Epithelial cell of prostate (primary cell): ENCODE measurements around the gene SEC62.
"Not testable (repeated sequence)": the region's sequence is repeated elsewhere in the genome, so short reads cannot be mapped to it uniquely, and the experiment has no call there.

Experiments
- DNase-seq: peaks from one replicate; pipeline ENCODE4 v3.0.0-alpha.2; 2011; ENCODE audit warnings: low read depth, low spot score
- H3K27ac ChIP-seq: fragments of 450-650 bp; 2 replicates; pipeline ENCODE4 v1.5.1; 2017; ENCODE audit warnings: mild to moderate bottlenecking

SEC62 gene

DNA sequence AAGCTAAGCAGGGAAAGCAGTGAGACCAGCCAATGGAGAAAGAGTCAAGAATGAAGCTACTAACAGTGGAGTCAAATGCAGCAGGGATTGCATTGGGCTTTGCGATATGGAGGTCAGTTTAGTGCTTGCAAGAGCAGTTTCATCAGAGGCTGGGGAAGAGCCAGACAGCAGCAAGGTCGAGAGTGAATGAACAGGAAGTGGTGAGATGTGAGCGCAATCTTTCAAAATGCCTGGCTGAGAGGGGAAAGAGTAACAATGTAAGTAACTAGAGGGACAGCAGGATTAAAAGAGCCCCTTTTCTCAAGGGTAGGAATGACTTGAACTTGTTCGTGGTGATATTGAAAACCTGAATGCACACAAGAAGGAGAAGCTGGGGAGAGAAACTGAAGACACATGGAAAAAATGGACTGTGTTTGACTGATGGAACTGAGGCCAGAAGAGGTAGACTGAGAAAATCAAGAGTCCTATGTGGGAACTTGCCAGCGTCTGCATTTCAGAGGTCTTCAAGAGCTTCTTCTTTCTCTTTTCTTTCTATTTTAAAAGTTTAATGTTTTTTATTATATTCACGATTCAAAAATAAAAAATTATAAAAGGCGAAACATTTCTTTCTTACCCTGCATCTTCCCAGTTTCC is 40.5 kb downstream of the SEC62 start:
- no peak for DNase-seq
- H3K27ac ChIP-seq = no peak overlapping the region

DNA sequence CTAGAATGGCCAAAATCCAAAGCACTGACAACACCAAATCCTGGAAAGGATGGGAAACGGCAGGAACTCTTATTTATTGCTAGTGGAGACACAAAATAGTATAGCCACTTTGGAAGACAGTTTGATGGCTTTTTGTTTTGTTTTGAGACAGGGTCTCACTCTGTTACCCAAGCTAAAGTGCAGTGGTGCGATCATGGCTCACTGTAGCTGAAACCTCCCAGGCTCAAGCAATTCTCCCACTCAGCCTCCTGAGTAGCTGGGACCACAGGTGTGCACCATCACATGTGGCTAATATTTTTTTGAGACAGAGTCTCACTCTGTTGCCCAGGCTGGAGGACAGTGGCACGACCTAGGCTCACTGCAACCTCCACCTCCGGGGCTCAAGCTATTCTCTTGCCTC is 43.9 kb downstream of the SEC62 start:
- no peak for DNase-seq
- H3K27ac ChIP-seq = no peak overlapping the region

DNA sequence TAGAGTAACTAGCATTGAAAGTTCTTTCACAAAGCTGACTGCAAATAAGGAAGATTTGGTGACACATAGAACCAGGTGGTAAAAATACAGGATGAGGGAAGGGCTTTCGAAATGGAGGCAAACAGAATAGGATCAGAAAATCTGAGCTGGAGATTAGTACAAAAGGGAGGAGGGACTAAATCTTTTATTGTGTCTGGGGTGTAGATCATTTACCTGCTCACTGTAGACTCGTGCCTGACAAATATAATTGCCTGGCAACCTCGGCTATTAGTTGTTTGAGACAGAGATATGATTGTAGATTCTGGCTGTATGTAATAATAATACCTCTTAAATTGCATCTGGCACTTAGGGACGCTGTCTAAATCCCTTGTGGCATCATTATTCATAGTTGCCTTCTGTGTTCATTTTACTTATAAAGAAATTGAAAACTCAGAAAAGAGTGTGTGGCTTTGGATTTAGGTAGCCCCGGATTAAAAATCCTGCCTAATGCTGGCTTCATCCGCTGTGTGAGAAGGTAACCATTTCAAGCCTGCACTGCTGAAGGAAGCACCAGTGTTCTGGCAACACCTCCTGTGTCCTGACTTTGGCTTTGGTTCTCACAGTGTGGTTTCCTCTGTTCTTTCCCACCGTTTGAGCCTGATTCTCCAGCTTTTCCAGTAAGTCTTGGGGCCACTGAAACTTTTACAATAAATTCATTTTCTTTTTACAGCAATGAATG is 46.2 kb downstream of the SEC62 start:
- no peak for DNase-seq
- H3K27ac ChIP-seq = no peak overlapping the region

DNA sequence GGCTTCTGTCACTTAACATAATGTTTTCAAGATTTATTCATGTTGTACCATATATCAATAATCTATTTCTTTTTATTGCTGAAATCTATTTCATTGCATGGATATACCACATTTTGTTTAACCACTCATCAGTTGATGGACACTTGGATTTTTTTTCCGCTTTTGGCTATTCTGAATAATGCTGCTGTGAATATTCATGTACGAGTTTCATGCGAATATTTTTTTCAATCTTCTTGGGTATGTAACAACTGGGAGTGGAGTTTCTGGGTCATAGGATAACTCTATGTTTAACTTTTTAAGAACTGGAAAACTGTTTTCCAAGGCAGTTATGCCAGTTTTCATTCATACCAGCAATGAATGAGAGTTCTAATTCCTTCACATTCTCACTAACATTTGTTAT is 49.5 kb downstream of the SEC62 start:
- no peak for DNase-seq

DNA sequence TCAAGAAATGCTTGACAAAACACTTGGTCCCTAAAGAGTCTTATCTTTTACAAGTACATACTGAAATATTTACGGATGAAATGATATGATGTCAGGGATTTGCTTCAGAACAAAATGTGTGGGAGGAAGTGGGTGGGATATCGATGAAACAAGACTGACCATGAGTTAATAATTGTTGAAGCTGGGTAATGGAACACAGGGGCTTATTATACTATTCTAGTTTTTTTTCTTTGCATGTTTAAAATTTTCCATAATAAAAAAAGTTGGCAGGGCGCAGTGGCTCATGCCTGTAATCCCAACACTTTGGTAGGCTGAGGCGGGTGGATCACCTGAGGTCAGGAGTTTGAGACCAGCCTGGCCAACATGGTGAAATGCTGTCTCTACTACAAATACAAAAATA is 52.7 kb downstream of the SEC62 start:
- not testable (repeated sequence) for H3K27ac ChIP-seq, DNase-seq

More for the DNA sequence above, 49.5 kb downstream of the SEC62 start:
- no peak overlapping the region for H3K27ac ChIP-seq

DNA sequence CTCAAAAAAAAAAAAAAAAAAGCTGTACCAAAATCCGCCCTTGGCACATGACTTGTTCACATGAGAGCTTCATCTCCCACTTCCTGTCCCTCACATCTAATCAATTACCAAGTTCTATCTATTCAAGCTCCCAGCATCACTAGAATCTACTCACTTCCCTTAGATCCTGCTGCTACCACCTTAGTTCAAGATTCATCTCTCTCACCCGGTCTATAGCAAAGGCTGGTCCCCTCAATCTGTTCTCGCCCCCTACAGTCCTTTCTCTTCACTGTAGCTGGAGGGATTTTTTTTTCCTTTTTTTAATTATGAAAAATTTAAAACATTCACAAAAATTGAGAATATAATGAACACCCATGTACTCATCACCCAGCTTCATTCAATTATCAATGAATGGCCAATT is 54.5 kb downstream of the SEC62 start:
- no peak overlapping the region for H3K27ac ChIP-seq
- DNase-seq = no peak

DNA sequence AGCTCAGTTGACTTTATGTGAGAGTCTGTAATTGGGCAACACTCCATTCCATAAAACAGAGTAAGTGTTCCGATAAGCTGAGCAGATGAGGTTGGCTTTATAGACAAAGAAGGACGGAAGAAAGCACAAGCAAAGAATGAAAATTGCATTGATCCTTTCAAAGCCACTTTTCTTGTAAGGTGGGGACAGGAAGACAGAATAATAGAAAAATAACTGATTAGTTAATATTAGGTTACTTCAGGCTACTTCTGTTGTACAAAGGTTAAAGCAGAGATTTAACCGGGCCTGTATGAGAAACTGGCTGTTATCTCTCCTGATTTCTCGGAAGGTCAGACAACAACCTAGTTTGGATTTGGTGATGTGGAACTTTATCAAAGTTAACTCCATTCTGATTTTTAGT is 55.7 kb downstream of the SEC62 start:
- DNase-seq = no peak
- H3K27ac ChIP-seq = no peak overlapping the region

DNA sequence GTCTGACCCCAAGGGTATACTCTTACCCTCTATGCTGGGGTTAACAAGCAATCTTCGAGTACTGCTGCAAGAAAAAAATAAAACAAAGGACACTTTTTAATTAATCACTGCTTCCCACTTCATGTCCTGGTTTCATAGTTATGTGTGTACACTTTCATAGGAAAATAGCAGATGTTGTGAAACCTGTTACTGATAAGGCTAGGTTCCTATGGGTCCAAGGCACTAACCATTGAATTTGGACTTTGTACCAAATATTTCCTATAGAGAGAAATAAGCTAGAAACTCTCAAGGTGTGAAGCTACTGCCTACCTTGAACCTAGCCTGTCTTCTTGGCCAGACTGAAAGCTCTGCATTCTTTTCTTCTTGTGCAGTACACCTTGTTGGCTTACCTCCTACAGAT is 56.6 kb downstream of the SEC62 start:
- H3K27ac ChIP-seq = no peak overlapping the region
- no peak for DNase-seq

DNA sequence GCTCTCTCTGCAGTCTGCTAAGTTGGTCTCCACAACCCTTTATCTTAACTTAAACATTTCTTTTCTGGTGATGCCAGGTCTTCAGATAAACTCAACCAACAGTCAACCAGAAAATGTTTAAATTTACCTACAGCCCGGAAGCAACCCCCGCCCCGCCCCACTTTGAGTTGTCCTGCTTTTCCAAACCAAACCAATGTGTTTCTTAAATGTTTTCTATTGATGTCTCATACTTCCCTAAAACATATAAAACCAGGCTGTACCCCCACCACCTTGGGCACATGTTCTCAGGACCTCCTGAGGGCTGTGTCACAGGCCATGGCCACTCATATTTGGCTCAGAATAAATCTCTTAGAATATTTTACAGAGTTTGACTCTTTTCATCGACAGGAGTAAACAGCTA is 58.0 kb downstream of the SEC62 start:
- no peak for DNase-seq
- H3K27ac ChIP-seq = no peak overlapping the region

DNA sequence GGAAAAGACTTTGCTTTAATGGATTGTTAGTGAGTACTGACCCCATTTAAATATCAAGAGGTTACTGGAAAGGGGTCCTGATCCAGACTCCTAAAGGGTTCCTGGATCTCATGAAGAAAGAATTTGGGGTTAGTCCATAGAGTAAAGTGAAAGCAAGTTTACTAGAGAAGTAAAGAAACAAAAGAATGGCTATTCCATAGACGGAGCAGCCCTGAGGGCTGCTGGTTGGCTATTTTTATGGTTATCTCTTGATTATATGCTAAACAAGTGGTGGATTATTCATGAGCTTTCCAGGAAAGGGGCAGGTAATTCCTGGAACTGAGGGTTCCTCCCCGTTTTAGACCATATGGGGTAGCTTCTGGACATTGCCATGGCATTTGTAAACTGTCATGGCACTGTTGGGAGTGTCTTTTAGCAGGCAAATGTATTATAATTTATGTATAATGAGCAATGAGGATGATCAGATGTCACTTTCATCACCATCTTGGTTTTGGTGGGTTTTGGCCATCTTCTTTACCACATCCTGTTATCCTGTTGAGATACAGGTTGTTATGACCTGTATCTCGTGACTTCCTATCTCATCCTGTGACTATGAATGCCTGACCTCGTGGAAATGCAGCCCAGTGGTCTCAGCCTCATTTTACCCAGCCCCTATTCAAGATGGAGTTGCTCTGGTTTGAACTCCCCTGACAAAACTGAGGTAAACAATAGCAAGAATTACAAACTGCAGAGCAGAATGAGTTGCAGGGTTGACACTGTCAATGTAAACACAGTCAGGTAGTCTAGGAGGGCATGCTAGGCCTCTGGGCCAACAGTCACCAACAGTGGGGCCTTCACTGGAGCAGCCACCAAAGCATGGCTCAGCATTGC is 60.9 kb downstream of the SEC62 start:
- no peak overlapping the region for H3K27ac ChIP-seq
- DNase-seq = no peak

DNA sequence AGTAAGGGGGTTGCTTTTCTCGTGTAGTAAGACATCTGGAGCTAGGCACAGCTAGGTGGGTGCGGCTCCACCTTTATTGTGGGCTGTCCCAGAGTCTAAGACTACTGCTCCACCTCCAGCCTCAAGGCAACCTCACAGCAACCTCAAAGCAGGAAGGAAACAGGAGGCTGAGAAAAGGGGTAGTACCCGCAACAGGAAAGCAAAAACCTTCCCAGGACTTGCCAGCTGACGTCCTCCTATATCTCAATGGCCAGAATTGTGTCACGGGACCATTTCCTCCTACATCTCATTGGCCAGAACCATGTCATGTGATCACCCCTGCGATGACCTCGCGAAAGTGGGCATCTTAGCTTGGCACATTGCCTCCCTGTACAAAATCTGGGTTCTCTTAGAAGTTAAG is 66.9 kb downstream of the SEC62 start:
- no peak overlapping the region for H3K27ac ChIP-seq
- no peak for DNase-seq

DNA sequence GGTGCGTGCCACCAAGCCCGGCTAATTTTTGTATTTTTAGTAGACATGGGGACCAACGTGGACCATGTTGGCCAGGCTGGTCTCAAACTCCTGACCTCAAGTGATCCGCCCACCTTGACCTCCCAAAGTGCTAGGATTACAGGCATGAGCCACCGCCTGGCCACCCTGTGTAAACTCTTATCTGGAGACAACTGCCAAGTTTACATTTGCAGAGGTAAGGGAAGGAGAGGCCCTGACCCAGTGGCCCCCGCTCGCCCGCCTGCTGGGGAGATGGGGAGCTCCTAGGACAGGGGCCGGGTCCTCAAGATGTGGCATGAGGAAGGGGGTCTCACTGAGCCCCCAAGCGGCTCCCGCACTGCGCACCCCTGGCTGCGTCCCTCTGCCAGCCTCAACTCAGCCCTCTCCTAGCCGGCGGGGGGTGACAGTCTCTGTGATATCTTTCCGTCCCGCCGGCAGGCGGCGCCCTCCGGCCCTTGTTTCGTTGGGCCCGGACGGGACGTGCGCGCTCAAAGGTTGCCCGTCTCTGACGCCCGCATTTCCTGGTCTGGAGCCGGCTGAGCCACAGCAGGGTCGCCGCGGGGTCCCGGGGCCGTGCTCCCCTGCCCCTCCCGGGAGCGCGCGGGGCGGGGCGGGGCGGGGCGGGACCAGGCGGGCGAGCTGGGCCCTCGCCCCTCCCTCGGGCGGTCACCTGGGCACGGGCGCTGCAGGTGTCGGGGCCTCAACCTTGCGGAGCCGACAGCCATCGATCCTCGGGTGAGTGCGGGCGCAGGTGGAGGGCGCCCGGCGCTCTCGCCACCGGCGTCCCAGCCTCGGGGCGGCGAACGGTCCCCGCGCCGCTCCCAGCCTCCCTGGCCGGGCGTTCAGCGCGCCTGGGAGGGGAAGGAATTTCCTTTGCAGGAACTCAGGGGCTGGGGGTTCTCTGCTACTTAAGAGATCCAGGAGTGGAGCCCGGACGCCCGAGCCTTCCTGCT is 71.1 kb downstream of the SEC62 start, which contains the start of gene GPR160:
Gene GPR160, plus strand, starts transcription at position 533 of the 971 bp plus-strand sequence. CDS start 45,978 bp downstream, outside the sequence.
- H3K27ac ChIP-seq = no peak within 1 kb of the TSS

DNA sequence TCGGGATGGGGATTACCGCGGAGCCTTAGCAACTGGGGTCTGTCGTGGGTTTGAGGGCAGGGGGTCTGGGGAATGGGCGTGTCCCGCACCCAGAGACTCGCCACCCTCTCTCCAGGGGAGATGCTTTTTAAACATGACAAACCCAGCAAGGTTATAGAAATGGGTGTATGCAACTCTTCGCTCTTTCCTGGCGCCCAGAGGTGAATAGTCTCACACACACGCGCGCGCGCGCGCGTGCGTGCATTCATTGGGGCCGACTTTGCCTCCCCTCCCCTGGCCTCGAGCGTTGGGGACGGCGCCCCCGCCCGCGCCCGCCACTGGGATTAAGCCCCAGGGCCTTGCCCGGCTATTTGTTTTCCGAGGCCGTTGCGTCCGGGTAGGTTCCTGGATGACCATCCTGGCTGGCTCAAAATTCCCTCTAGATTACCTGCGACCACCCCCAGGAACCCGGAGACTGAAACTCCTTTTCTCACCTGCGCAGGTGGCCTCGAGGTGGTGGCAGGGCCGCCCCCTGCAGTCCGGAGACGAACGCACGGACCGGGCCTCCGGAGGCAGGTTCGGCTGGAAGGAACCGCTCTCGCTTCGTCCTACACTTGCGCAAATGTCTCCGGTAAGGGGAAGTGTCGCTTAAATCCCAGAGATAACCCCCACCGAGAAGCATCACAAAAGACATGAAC is 72.0 kb downstream of the SEC62 start:
- no peak overlapping the region for H3K27ac ChIP-seq
- no peak for DNase-seq

More for the DNA sequence above, 71.1 kb downstream of the SEC62 start, which contains the start of gene GPR160:
- DNase-seq = no peak

DNA sequence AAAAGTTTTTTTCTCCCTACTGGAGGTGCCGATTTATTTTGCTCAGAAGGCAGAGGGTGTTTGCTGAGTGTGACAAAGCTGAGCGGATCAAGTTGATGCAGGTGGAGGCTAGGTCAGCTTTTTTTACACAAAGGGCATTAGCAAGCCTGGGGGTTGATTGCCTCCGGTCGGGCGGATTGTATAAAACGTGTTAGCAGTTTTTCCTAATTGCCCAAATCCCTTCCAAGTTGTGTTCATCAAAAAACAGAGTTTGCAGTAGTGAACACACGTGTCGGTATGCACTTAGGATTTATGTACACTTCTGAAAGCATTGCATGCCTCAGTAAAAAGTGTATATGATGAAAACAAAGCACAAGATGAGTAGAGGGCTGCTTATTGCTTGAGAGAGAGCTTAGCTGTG is 73.8 kb downstream of the SEC62 start:
- H3K27ac ChIP-seq = no peak overlapping the region
- no peak for DNase-seq

DNA sequence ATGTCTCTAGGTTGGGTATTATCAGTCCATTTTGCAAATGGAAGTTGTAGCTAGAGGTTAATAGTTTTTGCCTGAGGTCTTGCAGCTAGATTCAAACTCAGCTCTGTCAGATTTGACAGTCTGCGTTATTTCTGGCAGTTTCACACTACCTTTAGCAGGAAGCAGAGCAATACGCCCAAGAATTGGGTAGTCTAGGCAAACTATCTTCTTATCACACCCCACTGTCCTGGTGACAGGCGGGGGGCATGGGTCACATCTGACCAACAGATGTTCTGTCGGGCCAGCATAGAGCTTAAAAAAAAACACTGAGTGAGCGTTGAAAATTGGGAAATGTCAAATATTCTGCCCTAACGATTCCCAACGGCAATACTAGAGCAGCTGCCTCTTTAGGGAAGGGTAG is 76.9 kb downstream of the SEC62 start:
- DNase-seq = no peak
- H3K27ac ChIP-seq = no peak overlapping the region

DNA sequence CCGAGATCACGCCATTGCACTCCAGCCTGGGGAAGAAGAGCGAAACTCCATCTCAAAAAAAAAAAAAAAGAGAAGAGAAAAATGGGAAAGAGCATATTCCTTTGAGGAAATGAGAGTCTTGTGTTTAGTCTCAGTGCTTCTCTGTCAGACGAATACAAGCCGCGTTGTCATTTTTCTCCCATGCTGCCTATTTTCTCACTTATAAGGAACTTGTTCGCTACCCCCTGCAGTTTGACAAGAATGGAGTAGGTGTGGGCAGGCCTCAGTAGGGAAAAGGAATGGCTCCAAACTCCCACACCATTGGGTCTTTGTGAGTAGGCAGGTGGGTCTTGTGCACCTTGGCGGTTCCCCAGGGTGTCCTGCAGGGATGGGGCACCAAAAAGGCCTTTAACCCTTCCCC is 77.7 kb downstream of the SEC62 start:
- DNase-seq = no peak
- H3K27ac ChIP-seq = no peak overlapping the region

DNA sequence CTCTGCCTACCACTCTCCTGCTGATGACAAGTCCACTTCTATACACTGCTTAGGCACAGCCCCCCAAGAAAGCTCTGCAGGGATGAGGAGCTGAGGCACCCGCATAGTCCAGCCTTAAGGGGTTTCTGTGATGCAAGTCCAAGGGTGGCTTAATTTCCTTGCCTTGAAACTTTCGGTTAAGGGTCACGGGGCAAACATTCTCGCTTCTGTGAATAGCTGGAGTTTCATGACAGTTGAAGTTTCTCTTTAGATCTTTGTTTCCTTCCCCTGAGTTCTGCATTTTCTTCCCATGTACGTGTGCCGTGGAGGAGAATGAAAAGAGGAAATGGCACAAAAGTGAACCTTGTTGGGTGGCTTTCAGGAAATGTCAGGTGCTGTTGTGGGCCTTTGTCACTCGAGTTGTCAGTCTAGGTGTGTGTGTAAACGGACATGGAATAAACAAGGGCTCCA is 78.2 kb downstream of the SEC62 start:
- no peak overlapping the region for H3K27ac ChIP-seq
- DNase-seq = no peak

DNA sequence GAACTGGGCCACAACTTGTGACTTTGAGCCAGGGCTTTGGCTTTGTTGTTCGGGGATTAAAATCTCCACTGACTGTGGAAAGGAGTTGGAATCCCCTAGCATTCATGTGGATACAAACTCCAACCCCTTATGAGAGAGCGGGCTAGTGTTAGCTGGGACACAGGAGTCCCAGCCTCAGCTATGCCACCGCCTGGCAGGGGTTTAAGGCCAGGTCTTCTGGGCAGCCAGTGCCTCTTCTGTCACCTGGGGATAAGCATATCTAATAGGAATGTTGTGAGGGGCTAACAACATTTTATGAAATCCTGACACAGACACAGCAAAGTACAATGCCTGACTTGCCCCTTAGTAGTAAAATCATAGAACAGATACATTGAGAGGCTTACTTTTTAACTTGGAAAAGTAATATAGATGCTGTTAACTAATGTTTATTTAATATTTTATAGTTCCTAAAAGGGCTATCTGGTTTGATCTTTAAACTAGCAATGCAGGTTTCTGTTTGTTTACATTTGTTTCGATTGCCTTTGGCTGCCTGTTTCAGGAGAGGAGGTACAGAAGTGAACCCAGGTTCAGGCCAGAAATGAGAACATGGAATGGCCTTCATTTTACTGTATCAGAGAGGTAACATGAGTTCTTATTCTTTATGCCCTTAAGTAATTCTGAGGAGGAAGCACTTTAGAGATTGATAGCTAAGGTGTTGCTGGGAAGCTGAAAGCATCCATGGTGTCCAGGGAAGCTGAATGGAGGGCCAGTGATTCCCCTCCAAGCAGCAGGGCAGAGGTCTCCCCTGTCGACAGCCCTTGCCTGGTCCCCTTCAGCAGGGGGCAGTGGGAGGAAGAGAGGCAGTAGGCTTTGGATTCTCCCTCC is 79.9 kb downstream of the SEC62 start:
- no peak overlapping the region for H3K27ac ChIP-seq
- no peak for DNase-seq

DNA sequence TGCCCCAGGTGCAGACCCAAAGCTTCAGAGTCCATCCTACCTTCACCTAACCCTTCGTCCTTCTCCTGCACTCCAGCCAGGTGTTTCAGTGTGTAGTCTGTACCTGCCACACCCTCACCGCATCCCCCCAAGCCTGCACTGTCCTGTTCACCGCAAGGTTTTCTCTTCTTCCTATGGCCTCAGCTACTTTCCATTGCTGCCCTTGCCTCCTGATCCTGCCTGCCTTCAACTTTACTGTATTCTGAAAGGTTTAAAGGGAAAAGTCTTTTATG is 80.5 kb downstream of the SEC62 start:
- DNase-seq = no peak
- H3K27ac ChIP-seq = no peak overlapping the region
